GM12875 (cell line): ENCODE data around the gene PRRC2C.
"Not testable (repeated sequence)": the region's sequence is repeated elsewhere in the genome, so short reads cannot be mapped to it uniquely, and the experiment has no call there.

Source experiments
- H3K4me3 ChIP-seq: one replicate; pipeline ENCODE4 v1.5.1; 2011; ENCODE audit warnings: low read depth, low read length, control low read depth
- CTCF ChIP-seq: IDR thresholded peaks from 2 replicates; pipeline ENCODE4 v1.5.1; 2011; ENCODE audit warnings: low read depth, mild to moderate bottlenecking, control low read depth, inconsistent platforms, low read length, moderate library complexity, borderline replicate concordance; ENCODE audit not compliant: insufficient read depth

The PRRC2C gene

GRCh38 chr1:171597203-171597602 is 111.9 kb downstream of the PRRC2C start:
- H3K4me3 ChIP-seq, result no peak overlapping the region
- no peak for TF ChIP-seq CTCF

GRCh38 chr1:171600310-171600709 is 115.0 kb downstream of the PRRC2C start:
- H3K4me3 ChIP-seq, result not testable (repeated sequence)

- no peak overlapping the region for H3K4me3 ChIP-seq
- TF ChIP-seq CTCF, result no peak
Measured at GRCh38 chr1:171600862-171601261, 115.5 kb downstream of the PRRC2C start.

- H3K4me3 ChIP-seq, result not testable (repeated sequence)
Measured at GRCh38 chr1:171603042-171603441, 117.7 kb downstream of the PRRC2C start.

GRCh38 chr1:171606402-171606941 is 121.1 kb downstream of the PRRC2C start:
- no peak overlapping the region for H3K4me3 ChIP-seq
- no peak for TF ChIP-seq CTCF

GRCh38 chr1:171610385-171610784 is 125.1 kb downstream of the PRRC2C start:
- no peak overlapping the region for H3K4me3 ChIP-seq
- no peak for TF ChIP-seq CTCF

GRCh38 chr1:171611306-171611705 is 126.0 kb downstream of the PRRC2C start:
- no peak for TF ChIP-seq CTCF

GRCh38 chr1:171613282-171613681 is 128.0 kb downstream of the PRRC2C start:
- no peak overlapping the region for H3K4me3 ChIP-seq
- TF ChIP-seq CTCF, result no peak

More at GRCh38 chr1:171611306-171611705, 126.0 kb downstream of the PRRC2C start:
- H3K4me3 ChIP-seq, result no peak overlapping the region

- H3K4me3 ChIP-seq, result not testable (repeated sequence)
Measured at GRCh38 chr1:171615122-171615906, 130.0 kb downstream of the PRRC2C start.
